ENCODE data around the gene SLC25A21.
"Not testable (repeated sequence)": the region's sequence is repeated elsewhere in the genome, so short reads cannot be mapped to it uniquely, and the experiment has no call there.

Gene SLC25A21

GRCh38 chr14:36900846-36901245 is 271.6 kb downstream of the SLC25A21 start:
- in situ Hi-C loops (cut with MboI; ENCODE audit: low pct_unique_long_range_greater_than_20kb, low sequenced_read_pairs, unreplicated experiment): no loop called here
- no peak for DNase-seq (ENCODE audit: low spot score)
- TF ChIP-seq CTCF (IDR thresholded peaks at IDR 0.05; ENCODE audit: extremely low read depth, insufficient read depth, missing control alignments): no peak

GRCh38 chr14:36896300-36896699 is 276.1 kb downstream of the SLC25A21 start:
- in situ Hi-C loops (cut with MboI; ENCODE audit: low pct_unique_long_range_greater_than_20kb, low sequenced_read_pairs, unreplicated experiment); DNase-seq (ENCODE audit: low spot score): not testable (repeated sequence)

GRCh38 chr14:36884049-36884448 is 288.4 kb downstream of the SLC25A21 start:
- in situ Hi-C loops (cut with MboI; ENCODE audit: low pct_unique_long_range_greater_than_20kb, low sequenced_read_pairs, unreplicated experiment): no loop called here
- no peak for DNase-seq (ENCODE audit: low spot score)
- no peak for TF ChIP-seq CTCF (IDR thresholded peaks at IDR 0.05; ENCODE audit: extremely low read depth, insufficient read depth, missing control alignments)

DNA sequence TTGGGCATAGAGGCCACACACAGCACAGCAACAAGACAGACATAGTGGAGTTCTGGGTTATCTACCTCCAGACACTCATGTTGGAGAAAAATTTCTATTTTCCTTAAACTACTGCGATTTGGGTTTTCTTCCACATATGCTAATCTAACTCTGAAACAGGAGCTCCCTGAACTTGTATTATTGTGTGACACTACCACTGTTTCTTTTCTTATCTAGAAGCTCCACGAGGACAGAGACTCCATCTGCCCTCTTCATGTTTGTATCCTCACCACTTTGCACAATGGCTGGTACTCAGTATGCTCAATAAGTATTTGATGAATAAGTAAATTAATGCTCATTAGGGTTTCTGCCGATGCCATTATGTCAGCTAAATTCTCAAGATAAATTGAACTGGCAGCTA is 292.1 kb downstream of the SLC25A21 start:
- TF ChIP-seq CTCF (IDR thresholded peaks at IDR 0.05; ENCODE audit: extremely low read depth, insufficient read depth, missing control alignments): no peak
- in situ Hi-C loops (cut with MboI; ENCODE audit: low pct_unique_long_range_greater_than_20kb, low sequenced_read_pairs, unreplicated experiment): no loop called here
- no peak for DNase-seq (ENCODE audit: low spot score)

- in situ Hi-C loops (cut with MboI; ENCODE audit: low pct_unique_long_range_greater_than_20kb, low sequenced_read_pairs, unreplicated experiment): no loop called here
- no peak for DNase-seq (ENCODE audit: low spot score)
- no peak for TF ChIP-seq CTCF (IDR thresholded peaks at IDR 0.05; ENCODE audit: extremely low read depth, insufficient read depth, missing control alignments)
These were observed 292.8 kb downstream of the SLC25A21 start for GRCh38 chr14:36879558-36879957.

- no peak for TF ChIP-seq CTCF (IDR thresholded peaks at IDR 0.05; ENCODE audit: extremely low read depth, insufficient read depth, missing control alignments)
- no peak for DNase-seq (ENCODE audit: low spot score)
- in situ Hi-C loops (cut with MboI; ENCODE audit: low pct_unique_long_range_greater_than_20kb, low sequenced_read_pairs, unreplicated experiment): no loop called here
These were observed 297.8 kb downstream of the SLC25A21 start for GRCh38 chr14:36874396-36875138.

- no peak for TF ChIP-seq CTCF (IDR thresholded peaks at IDR 0.05; ENCODE audit: extremely low read depth, insufficient read depth, missing control alignments)
- in situ Hi-C loops (cut with MboI; ENCODE audit: low pct_unique_long_range_greater_than_20kb, low sequenced_read_pairs, unreplicated experiment): no loop called here
These were observed 301.6 kb downstream of the SLC25A21 start for GRCh38 chr14:36870776-36871175.

More at GRCh38 chr14:36870776-36871175, 301.6 kb downstream of the SLC25A21 start:
- no peak for DNase-seq (ENCODE audit: low spot score)
